ENCODE results near the gene ILDR2. TPM values are rescaled to one million over a fixed set of nuclear protein-coding genes. Genes with fewer than 3 reads are reported as not detected.

Gene ILDR2
- total and polyA plus RNA-seq, 3 donors from 2014 or later = 36.8 to 217 (median 172) TPM

DNA sequence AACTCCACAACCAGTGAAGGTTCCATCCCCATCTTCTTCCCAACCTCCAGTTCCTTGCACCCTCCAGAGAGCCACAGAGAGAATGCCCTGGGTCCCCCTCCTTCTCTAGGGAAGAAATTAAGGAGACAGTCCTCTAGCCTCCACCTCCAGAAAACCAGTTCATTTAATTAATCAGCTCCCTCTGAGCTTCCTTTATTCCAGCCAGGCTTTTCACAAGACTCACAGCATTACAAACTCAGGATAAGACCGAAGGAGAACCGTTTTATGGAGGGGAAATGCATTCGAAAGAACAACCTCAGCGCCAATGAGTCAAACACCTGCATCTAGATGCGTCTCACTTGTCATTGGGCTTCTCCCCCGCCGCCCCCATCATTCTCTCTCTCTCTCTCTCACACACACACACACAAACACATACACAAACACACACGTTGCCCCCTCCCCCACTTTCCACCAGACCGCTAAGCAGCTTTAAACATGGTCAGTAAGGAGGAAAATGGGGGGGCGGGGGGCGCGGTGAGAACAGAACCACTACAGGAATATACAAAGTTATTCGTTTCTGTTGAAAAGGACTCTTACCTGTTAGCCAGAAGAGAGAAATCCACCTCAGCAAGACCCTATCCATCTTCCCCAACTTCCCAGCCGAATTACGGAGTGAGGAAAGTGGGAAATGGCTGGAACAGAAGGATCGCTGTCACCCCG lies 544 bp downstream of the ILDR2 start:
- Histone ChIP-seq H3K27ac (peak overlapping the region; percentile 8 to 53), H3K4me1 (peaks cover 7% of the 10 kb centered on the region), H3K9me3 (no peaks in the 10 kb centered on the region), H3K4me3 (peak overlapping the region; percentile 39 to 64), H3K36me3 (ENCODE audit: low read depth, missing control alignments) (no peaks in the 10 kb centered on the region), H3K27me3 (no peaks in the 10 kb centered on the region)
- 0 to 2% methylated on average over 15 to 17 of the region's 17 CpGs for WGBS, 2 donors
- TF ChIP-seq POLR2A (IDR thresholded peaks at IDR 0.05) = no peak
- TF ChIP-seq, protein P1, sequence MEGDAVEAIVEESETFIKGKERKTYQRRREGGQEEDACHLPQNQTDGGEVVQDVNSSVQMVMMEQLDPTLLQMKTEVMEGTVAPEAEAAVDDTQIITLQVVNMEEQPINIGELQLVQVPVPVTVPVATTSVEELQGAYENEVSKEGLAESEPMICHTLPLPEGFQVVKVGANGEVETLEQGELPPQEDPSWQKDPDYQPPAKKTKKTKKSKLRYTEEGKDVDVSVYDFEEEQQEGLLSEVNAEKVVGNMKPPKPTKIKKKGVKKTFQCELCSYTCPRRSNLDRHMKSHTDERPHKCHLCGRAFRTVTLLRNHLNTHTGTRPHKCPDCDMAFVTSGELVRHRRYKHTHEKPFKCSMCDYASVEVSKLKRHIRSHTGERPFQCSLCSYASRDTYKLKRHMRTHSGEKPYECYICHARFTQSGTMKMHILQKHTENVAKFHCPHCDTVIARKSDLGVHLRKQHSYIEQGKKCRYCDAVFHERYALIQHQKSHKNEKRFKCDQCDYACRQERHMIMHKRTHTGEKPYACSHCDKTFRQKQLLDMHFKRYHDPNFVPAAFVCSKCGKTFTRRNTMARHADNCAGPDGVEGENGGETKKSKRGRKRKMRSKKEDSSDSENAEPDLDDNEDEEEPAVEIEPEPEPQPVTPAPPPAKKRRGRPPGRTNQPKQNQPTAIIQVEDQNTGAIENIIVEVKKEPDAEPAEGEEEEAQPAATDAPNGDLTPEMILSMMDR (IDR thresholded peaks at IDR 0.05) = no peak
- peak; percentile 73 for DNase-seq
- intact Hi-C loops (cut with DNase I; ENCODE audit: low total_unique reads) = no loop called here

DNA sequence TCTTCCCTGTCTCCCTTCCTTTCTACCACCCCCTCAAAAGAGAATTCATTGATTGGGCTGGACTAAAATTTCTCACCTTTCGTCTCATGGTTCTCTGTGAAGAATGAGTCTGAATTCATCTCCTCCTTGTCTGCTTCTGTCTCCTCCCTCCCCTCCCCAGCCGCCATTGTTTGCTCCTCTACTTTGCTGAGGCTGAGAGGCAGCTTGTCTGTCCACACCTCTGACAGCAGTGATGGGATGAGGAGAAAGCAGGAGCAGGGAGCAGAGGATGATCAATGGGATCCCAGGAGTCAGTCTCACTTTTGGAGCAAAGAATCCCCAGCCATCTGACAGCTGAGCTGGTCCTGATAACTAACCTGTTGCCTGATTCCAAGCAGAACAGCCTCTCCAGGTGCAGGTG lies 2.5 kb downstream of the ILDR2 start:
- peak overlapping the region; percentile 10 to 59 for H3K27ac ChIP-seq
- H3K27me3 ChIP-seq = no peaks in the 10 kb centered on the region
- no peak overlapping the region for H3K4me3 ChIP-seq
- DNase-seq = peak; percentile 46
- no peak for TF ChIP-seq POLR2A (IDR thresholded peaks at IDR 0.05)
- TF ChIP-seq, protein P1 (IDR thresholded peaks at IDR 0.05) = no peak
- WGBS, 2 donors = 20 to 38% methylated on average over 2 of the region's 2 CpGs
- intact Hi-C loops (cut with DNase I; ENCODE audit: low total_unique reads) = no loop called here
- no peaks in the 10 kb centered on the region for H3K36me3 ChIP-seq (ENCODE audit: low read depth, missing control alignments)
- no peaks in the 10 kb centered on the region for H3K9me3 ChIP-seq
- peaks cover 7% of the 10 kb centered on the region for H3K4me1 ChIP-seq

DNA sequence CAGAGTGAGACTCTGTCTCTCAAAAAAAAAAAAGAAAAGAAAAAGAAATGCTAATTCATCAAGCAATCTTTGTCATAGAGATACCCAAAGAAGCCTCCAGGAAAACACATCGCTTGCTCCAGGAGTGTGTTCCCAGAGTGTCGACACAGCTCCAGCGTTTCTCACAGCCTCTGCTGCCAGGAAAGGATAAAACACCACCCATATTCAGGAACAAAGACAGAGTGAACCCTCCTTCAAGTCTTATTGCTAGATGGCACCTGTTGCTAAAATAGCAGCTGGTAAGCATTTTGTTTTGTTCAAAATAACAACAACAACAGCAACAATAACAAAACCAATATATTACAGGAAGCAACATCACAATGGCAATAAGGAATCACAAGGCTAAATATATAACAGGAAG lies 3.1 kb downstream of the ILDR2 start:
- 41 to 54% methylated on average over 3 of the region's 3 CpGs for WGBS, 2 donors
- H3K9me3 ChIP-seq = no peaks in the 10 kb centered on the region
- no peak for DNase-seq
- peaks cover 7% of the 10 kb centered on the region for H3K4me1 ChIP-seq
- H3K27me3 ChIP-seq = no peaks in the 10 kb centered on the region
- no peak for TF ChIP-seq POLR2A (IDR thresholded peaks at IDR 0.05)
- TF ChIP-seq, protein P1 (IDR thresholded peaks at IDR 0.05) = no peak
- no peaks in the 10 kb centered on the region for H3K36me3 ChIP-seq (ENCODE audit: low read depth, missing control alignments)
- intact Hi-C loops (cut with DNase I; ENCODE audit: low total_unique reads) = no loop called here
- H3K27ac ChIP-seq = peak overlapping the region in 1 of 2 donors; percentile 59
- no peak overlapping the region for H3K4me3 ChIP-seq

DNA sequence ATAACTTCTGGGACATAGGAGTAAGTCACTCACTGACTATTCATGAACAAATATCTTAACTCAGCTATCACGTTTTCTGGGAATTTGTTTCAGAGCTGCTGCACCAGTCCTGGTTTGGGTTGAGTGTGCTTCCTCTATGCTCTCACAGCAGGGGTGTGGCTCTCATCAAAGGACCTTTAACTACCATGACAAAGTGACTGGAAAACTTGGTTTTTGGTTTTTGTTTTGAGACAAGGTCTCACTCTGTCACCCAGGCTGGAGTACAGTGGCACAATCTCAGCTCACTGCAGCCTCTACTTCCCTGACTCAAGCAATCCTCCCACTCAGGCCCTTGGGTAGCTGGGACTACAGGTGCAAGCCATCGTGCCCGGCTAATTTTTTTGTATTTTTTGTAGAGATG lies 4.1 kb downstream of the ILDR2 start:
- Histone ChIP-seq H3K27ac (no peak overlapping the region), H3K9me3 (no peaks in the 10 kb centered on the region), H3K27me3 (no peaks in the 10 kb centered on the region), H3K4me3 (no peak overlapping the region), H3K36me3 (ENCODE audit: low read depth, missing control alignments) (no peaks in the 10 kb centered on the region), H3K4me1 (peaks cover 7% of the 10 kb centered on the region)
- TF ChIP-seq, protein P1 (IDR thresholded peaks at IDR 0.05) = no peak
- TF ChIP-seq POLR2A (IDR thresholded peaks at IDR 0.05) = no peak
- no peak for DNase-seq
- 65 to 74% methylated on average over 3 of the region's 3 CpGs for WGBS, 2 donors
- intact Hi-C loops (cut with DNase I; ENCODE audit: low total_unique reads) = no loop called here
